Mesendoderm (in vitro differentiated cells): Measurements from ENCODE around the gene SLC12A8.

ENCODE experiments used
- DNase-seq: peaks from one replicate; pipeline ENCODE4 v3.0.0; 2013
- H2AK5ac ChIP-seq: 2 replicates; pipeline ENCODE4 v1.6.1; 2013; ENCODE audit warnings: low read length, inconsistent platforms
- H2BK120ac ChIP-seq: 2 replicates; pipeline ENCODE4 v1.6.1; 2013; ENCODE audit warnings: low read depth, mild to moderate bottlenecking, low read length, moderate library complexity, mixed read lengths
- H2BK15ac ChIP-seq: replicated peaks from 2 replicates; pipeline ENCODE4 v1.6.1; 2013; ENCODE audit warnings: low read depth, mild to moderate bottlenecking, moderate library complexity
- H2BK5ac ChIP-seq: 2 replicates; pipeline ENCODE4 v1.6.1; 2013; ENCODE audit warnings: low read length, inconsistent platforms
- H3K18ac ChIP-seq: 2 replicates; pipeline ENCODE4 v1.6.1; 2013; ENCODE audit warnings: mild to moderate bottlenecking, low read length, mixed read lengths
- H3K23ac ChIP-seq: one replicate; pipeline ENCODE4 v1.6.1; 2013; ENCODE audit warnings: low read length
- H3K27ac ChIP-seq: 2 replicates; pipeline ENCODE4 v1.5.1; 2013; ENCODE audit warnings: low read depth, mild to moderate bottlenecking, inconsistent platforms, low read length, moderate library complexity
- H3K27me3 ChIP-seq: 2 replicates; pipeline ENCODE4 v1.6.1; 2013; ENCODE audit warnings: low read length, control low read depth, mild to moderate bottlenecking, inconsistent platforms; ENCODE audit not compliant: insufficient read depth, poor library complexity
- H3K36me3 ChIP-seq: 2 replicates; pipeline ENCODE4 v1.6.1; 2013; ENCODE audit warnings: low read length, inconsistent platforms; ENCODE audit not compliant: control insufficient read depth, insufficient read depth
- H3K4ac ChIP-seq: one replicate; pipeline ENCODE4 v1.6.1; 2013; ENCODE audit warnings: low read depth, mild to moderate bottlenecking, low read length, moderate library complexity
- H3K4me1 ChIP-seq: 2 replicates; pipeline ENCODE4 v1.6.1; 2013; ENCODE audit warnings: low read depth, low read length, inconsistent platforms; ENCODE audit not compliant: control insufficient read depth
- H3K4me2 ChIP-seq: 2 replicates; pipeline ENCODE4 v1.6.1; 2013; ENCODE audit warnings: low read length
- H3K4me3 ChIP-seq: 2 replicates; pipeline ENCODE4 v1.5.1; 2013; ENCODE audit warnings: mild to moderate bottlenecking, low read length
- H3K56ac ChIP-seq: one replicate; pipeline ENCODE4 v1.6.1; 2013; ENCODE audit warnings: low read length
- H3K79me1 ChIP-seq: 2 replicates; pipeline ENCODE4 v1.6.1; 2013; ENCODE audit warnings: low read length, inconsistent platforms
- H3K79me2 ChIP-seq: 2 replicates; pipeline ENCODE4 v1.6.1; 2013; ENCODE audit warnings: mild to moderate bottlenecking, low read length; ENCODE audit not compliant: control insufficient read depth, insufficient read depth
- H3K9ac ChIP-seq: 2 replicates; pipeline ENCODE4 v1.6.1; 2013; ENCODE audit warnings: low read length, inconsistent platforms
- H4K5ac ChIP-seq: one replicate; pipeline ENCODE4 v1.6.1; 2013; ENCODE audit warnings: low read length
- H4K8ac ChIP-seq: one replicate; pipeline ENCODE4 v1.6.1; 2013; ENCODE audit warnings: low read depth, mild to moderate bottlenecking, control low read depth, low read length, moderate library complexity
- WGBS: extraction: QIAGEN DNeasy Blood & Tissue Kit; methylation state at CpG from one replicate; pipeline ENCODE4 v1.1.7; 2013; ENCODE audit warnings: low lambda C conversion rate, missing lambda C conversion rate; ENCODE audit not compliant: insufficient coverage; ENCODE audit errors: extremely low coverage; 5-methylcytosine and 5-hydroxymethylcytosine counted together

SLC12A8 gene

DNA sequence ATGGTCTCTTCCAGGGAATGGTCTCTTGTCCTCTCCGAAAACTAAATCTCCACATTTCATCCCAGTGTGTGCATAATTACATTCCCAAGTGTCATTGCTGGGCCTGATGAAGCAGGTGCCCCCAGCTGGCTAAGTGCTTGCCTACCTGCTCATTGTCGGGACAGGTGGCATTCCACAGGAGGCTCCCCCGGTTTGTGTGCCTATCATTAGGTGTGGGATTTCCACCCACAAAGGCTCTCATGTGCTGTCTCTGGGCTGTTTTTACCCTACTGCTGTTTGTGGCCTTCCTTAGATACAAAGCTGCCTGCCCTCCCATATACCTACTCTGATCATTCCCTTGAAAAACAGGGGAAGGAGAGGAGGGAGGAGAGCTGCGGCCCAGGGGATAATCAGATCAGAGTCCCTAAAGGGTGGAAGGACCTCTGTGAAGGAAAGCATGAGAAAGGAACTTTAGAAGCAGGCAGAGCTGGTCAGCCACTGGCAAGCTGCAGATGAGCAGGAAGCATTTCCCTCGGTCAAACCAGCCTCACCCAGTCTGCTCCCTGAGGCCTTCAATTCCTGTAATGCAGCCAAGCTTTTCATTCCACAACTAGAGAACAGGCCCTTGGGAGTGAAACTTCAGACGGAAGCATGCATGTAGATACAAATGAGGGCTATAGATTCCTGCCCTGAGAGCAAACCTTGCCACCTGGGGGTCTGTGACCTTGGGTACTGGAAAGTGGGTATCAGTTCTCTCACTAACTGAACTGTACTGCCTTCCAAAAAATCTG is 96.1 kb downstream of the SLC12A8 start:
- H2BK120ac ChIP-seq: no peak overlapping the region
- H3K4me1 ChIP-seq: peaks cover 19% of the 10 kb centered on the region
- H3K27me3 ChIP-seq: no peaks in the 10 kb centered on the region
- H3K4me3 ChIP-seq: no peak overlapping the region
- no peaks in the 10 kb centered on the region for H3K79me2 ChIP-seq
- H2BK5ac ChIP-seq: no peak overlapping the region
- H3K18ac ChIP-seq: peak overlapping the region; percentile 42
- no peak overlapping the region for H3K27ac ChIP-seq
- H2BK15ac ChIP-seq: no peak overlapping the region
- peak overlapping the region; percentile 40 for H3K56ac ChIP-seq
- H2AK5ac ChIP-seq: no peak overlapping the region
- no CpG with 5 or more reads among the region's 6 CpGs for WGBS
- H4K5ac ChIP-seq: no peak overlapping the region
- no peaks in the 10 kb centered on the region for H3K79me1 ChIP-seq
- H3K4ac ChIP-seq: no peak overlapping the region
- H3K36me3 ChIP-seq: no peaks in the 10 kb centered on the region
- no peak overlapping the region for H3K23ac ChIP-seq
- H3K9ac ChIP-seq: no peak overlapping the region
- no peak overlapping the region for H3K4me2 ChIP-seq
- peak; percentile 69 for DNase-seq
- H4K8ac ChIP-seq: no peak overlapping the region

DNA sequence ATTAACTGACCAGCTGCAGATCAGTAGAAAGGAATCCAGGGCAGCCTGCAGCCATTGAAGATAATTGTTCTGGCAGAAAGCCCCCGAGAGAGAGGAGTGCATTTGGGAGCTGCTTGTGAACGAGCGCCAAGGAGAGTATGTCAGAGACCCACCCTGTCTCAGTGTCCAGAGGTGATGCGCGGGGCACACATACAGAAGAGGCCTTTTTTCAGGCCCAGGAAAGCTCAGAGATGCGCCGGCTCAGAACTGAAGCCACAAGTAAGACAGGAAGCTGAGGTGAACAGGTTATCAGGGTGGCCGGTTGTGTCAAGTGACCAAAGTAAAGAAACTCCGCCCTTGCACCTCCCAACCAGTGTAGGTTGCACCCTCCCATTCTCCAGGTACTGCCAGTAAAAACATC is 96.9 kb downstream of the SLC12A8 start:
- no peak for DNase-seq
- Histone ChIP-seq H3K4me3 (no peak overlapping the region), H3K79me1 (no peaks in the 10 kb centered on the region), H3K79me2 (no peaks in the 10 kb centered on the region), H3K36me3 (no peaks in the 10 kb centered on the region), H3K4me1 (peaks cover 17% of the 10 kb centered on the region), H3K23ac (no peak overlapping the region), H3K9ac (no peak overlapping the region), H3K56ac (no peak overlapping the region), H3K4me2 (no peak overlapping the region), H2BK5ac (no peak overlapping the region), H3K4ac (no peak overlapping the region), H3K27me3 (no peaks in the 10 kb centered on the region), H4K8ac (no peak overlapping the region), H2BK15ac (no peak overlapping the region), H3K18ac (no peak overlapping the region), H4K5ac (no peak overlapping the region), H3K27ac (no peak overlapping the region), H2BK120ac (no peak overlapping the region), H2AK5ac (no peak overlapping the region)
- WGBS: no CpG with 5 or more reads among the region's 9 CpGs

DNA sequence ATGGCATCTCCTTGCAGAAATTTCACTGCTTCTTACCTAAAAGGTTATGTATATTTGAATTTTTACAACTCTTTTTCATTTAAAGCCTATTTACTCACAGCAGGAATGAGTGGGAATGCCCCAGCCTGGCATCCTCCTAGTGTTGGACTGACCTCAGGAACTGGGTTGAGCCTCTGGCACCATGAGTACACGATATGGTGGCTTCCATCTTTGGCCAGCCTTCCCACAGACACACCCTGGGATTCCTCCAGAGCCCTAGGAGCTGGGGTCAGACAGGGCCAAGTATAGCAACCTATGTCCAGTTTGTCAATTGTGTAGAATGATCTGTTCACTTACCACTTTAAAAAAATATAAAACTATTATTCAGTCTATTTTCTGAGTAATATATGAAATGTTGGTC is 99.6 kb downstream of the SLC12A8 start:
- Histone ChIP-seq H3K4me1 (peaks cover 18% of the 10 kb centered on the region), H2BK15ac (no peak overlapping the region), H2BK120ac (no peak overlapping the region), H3K56ac (no peak overlapping the region), H2BK5ac (no peak overlapping the region), H4K8ac (no peak overlapping the region), H3K36me3 (no peaks in the 10 kb centered on the region), H3K79me2 (no peaks in the 10 kb centered on the region), H4K5ac (no peak overlapping the region), H3K4me2 (no peak overlapping the region), H3K27ac (no peak overlapping the region), H2AK5ac (no peak overlapping the region), H3K23ac (no peak overlapping the region), H3K18ac (no peak overlapping the region), H3K27me3 (no peaks in the 10 kb centered on the region), H3K79me1 (no peaks in the 10 kb centered on the region), H3K4ac (no peak overlapping the region), H3K9ac (no peak overlapping the region), H3K4me3 (no peak overlapping the region)
- DNase-seq: no peak
- no CpG with 5 or more reads among the region's 1 CpG for WGBS

DNA sequence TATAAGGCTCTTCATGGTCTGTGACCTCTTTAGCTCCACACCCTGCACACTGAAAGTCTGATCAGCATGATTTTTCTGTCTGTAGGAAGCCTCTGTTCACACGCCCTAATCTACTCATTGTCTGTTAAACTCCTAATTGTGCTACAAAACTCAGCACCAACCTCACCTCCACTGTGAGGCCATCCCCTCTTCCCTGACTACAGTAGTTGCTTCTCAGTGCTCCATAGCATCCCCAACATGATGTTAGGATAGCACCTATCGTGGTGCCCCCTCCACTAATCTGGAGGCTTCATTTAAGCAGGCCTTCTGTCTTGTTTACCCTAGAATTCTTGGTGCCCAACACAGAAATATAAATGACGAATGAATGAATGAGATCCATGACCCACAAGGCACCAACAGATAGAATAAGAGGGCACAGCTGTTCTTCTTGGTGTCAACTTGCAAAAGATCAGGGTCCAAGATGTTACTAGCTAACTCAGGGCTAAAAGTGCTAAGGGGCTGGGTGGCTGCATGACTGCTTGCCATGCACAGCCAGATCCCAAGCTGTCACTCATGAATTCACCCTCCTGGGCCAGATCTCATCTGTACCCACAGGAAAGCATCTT is 101.6 kb downstream of the SLC12A8 start:
- no peak overlapping the region for H3K18ac ChIP-seq
- H3K23ac ChIP-seq: peak overlapping the region; percentile 57
- no CpG with 5 or more reads among the region's 3 CpGs for WGBS
- no peak overlapping the region for H3K4ac ChIP-seq
- no peaks in the 10 kb centered on the region for H3K27me3 ChIP-seq
- no peaks in the 10 kb centered on the region for H3K79me1 ChIP-seq
- H3K36me3 ChIP-seq: no peaks in the 10 kb centered on the region
- no peak overlapping the region for H2BK15ac ChIP-seq
- no peak overlapping the region for H2BK5ac ChIP-seq
- no peak overlapping the region for H4K5ac ChIP-seq
- H4K8ac ChIP-seq: no peak overlapping the region
- H3K27ac ChIP-seq: no peak overlapping the region
- H2AK5ac ChIP-seq: no peak overlapping the region
- H2BK120ac ChIP-seq: no peak overlapping the region
- no peak overlapping the region for H3K9ac ChIP-seq
- H3K56ac ChIP-seq: no peak overlapping the region
- H3K4me1 ChIP-seq: peaks cover 16% of the 10 kb centered on the region
- H3K4me2 ChIP-seq: no peak overlapping the region
- H3K4me3 ChIP-seq: no peak overlapping the region
- no peaks in the 10 kb centered on the region for H3K79me2 ChIP-seq
- DNase-seq: no peak

DNA sequence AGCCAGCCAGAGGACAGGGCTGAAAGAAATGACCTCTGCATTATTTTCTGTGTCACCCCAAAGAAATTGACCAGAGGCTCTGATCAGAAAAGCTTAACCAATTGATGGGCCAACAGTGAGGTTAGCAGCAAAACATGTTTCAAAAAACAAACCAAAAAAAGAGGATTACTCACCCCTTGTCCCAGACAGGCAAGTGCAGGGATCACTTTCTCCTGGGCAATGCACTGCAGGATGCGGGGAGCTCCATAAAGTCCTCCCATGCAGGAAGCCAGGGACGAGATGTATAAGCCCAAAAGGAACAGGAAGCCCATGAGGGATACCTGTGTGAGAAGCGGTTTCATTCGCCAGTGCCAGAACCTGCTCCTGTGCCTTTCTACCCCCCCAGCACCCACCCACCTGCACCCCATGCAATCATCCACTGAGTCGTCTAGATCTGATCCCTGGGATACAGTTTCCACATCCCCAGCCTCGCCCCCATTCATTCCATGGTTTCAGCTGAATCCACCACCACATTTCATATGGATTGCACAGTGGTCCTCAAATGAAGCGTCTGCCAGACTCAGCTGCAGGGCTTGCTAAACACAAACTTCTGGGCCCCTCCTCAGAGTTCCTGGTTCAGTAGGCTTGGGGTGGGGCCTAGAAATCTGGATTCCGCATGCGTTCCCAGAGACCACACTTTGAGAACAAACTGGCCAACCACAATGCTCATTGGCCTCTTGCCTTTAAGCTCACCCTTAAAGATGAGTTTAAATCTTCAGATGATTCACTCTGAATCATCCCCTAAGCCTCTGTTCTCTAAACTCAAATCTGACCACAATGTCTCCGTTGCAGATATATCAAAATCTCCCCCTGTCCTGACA is 102.3 kb downstream of the SLC12A8 start:
- peaks cover 14% of the 10 kb centered on the region for H3K4me1 ChIP-seq
- no peak overlapping the region for H4K8ac ChIP-seq
- no peak overlapping the region for H2BK5ac ChIP-seq
- DNase-seq: no peak
- H3K27ac ChIP-seq: no peak overlapping the region
- H2BK15ac ChIP-seq: no peak overlapping the region
- no peak overlapping the region for H3K9ac ChIP-seq
- no peaks in the 10 kb centered on the region for H3K36me3 ChIP-seq
- no peak overlapping the region for H3K56ac ChIP-seq
- H3K23ac ChIP-seq: peak overlapping the region; percentile 57
- no peak overlapping the region for H2AK5ac ChIP-seq
- H3K27me3 ChIP-seq: no peaks in the 10 kb centered on the region
- no peak overlapping the region for H2BK120ac ChIP-seq
- no peak overlapping the region for H3K4ac ChIP-seq
- H3K4me3 ChIP-seq: no peak overlapping the region
- no peak overlapping the region for H4K5ac ChIP-seq
- H3K79me1 ChIP-seq: no peaks in the 10 kb centered on the region
- H3K4me2 ChIP-seq: no peak overlapping the region
- H3K79me2 ChIP-seq: no peaks in the 10 kb centered on the region
- no CpG with 5 or more reads among the region's 10 CpGs for WGBS
- no peak overlapping the region for H3K18ac ChIP-seq
